HepG2 (cell line): ENCODE results near the gene GDAP1L1. TPM values are rescaled to one million over a fixed set of nuclear protein-coding genes. Genes with fewer than 3 reads are reported as not detected.

Source experiments
- ATF1 ChIP-seq: IDR thresholded peaks from 2 replicates; pipeline ENCODE4 v1.6.1; 2016; ENCODE audit warnings: mild to moderate bottlenecking, control low read depth
- ATF7-NPFF ChIP-seq: sonication (generic); formaldehyde crosslinking; IDR thresholded peaks from 2 replicates; pipeline ENCODE4 v1.8.1; 2023; ENCODE audit warnings: mild to moderate bottlenecking, low read depth, missing genetic modification reagents, moderate library complexity
- ELF3 ChIP-seq: IDR thresholded peaks from 2 replicates; pipeline ENCODE4 v1.6.1; 2016; ENCODE audit warnings: missing genetic modification reagents, missing compliant biosample characterization
- GATAD2A ChIP-seq: IDR thresholded peaks from 2 replicates; pipeline ENCODE4 v1.6.1; 2016
- HDAC2 ChIP-seq: sonication (generic); formaldehyde crosslinking; IDR thresholded peaks from 2 replicates; pipeline ENCODE4 v1.4.0; 2020; ENCODE audit warnings: missing genetic modification reagents
- KLF11 ChIP-seq: IDR thresholded peaks from 2 replicates; pipeline ENCODE4 v1.6.1; 2016; ENCODE audit warnings: missing compliant biosample characterization
- MXD4 ChIP-seq: IDR thresholded peaks from 2 replicates; pipeline ENCODE4 v1.6.1; 2016; ENCODE audit warnings: mild to moderate bottlenecking, missing biosample characterization, missing genetic modification reagents
- NFE2 ChIP-seq: sonication (generic); formaldehyde crosslinking; IDR thresholded peaks from 2 replicates; pipeline ENCODE4 v1.4.0; 2020; ENCODE audit warnings: missing genetic modification reagents
- NFRKB ChIP-seq: fragments of 450-650 bp; IDR thresholded peaks from 2 replicates; pipeline ENCODE4 v1.6.1; 2017
- SALL1 ChIP-seq: sonication (generic); formaldehyde crosslinking; IDR thresholded peaks from 2 replicates; pipeline ENCODE4 v1.8.0; 2022; ENCODE audit warnings: mild to moderate bottlenecking, missing genetic modification reagents
- SMAD3 ChIP-seq: sonication (generic); formaldehyde crosslinking; IDR thresholded peaks from 2 replicates; pipeline ENCODE4 v1.4.0; 2020; ENCODE audit warnings: missing genetic modification reagents
- TMF1 ChIP-seq: sonication (generic); formaldehyde crosslinking; IDR thresholded peaks from 2 replicates; pipeline ENCODE4 v1.8.1; 2022; ENCODE audit warnings: low read depth, missing genetic modification reagents
- TSC22D2 ChIP-seq: sonication (generic); formaldehyde crosslinking; IDR thresholded peaks from 2 replicates; pipeline ENCODE4 v1.5.1; 2020; ENCODE audit warnings: missing genetic modification reagents, mild to moderate bottlenecking, borderline replicate concordance
- YY1 ChIP-seq: IDR thresholded peaks from 2 replicates; pipeline ENCODE4 v1.6.1; 2011; ENCODE audit warnings: low read length, low read depth, moderate library complexity, mild to moderate bottlenecking; ENCODE audit not compliant: insufficient read depth, insufficient replicate concordance
- ZFP91 ChIP-seq: sonication (generic); formaldehyde crosslinking; IDR thresholded peaks from 2 replicates; pipeline ENCODE4 v1.9.0; 2022; ENCODE audit warnings: missing genetic modification reagents, mild to moderate bottlenecking, borderline replicate concordance
- ZNF362 ChIP-seq: sonication (generic); formaldehyde crosslinking; IDR thresholded peaks from 2 replicates; pipeline ENCODE4 v1.4.0; 2020; ENCODE audit warnings: missing genetic modification reagents, mild to moderate bottlenecking, borderline replicate concordance
- ZNF451 ChIP-seq: sonication (generic); formaldehyde crosslinking; IDR thresholded peaks from 2 replicates; pipeline ENCODE4 v1.5.0; 2020; ENCODE audit warnings: mild to moderate bottlenecking, missing genetic modification reagents
- ZNF737 ChIP-seq: sonication (generic); formaldehyde crosslinking; IDR thresholded peaks from 2 replicates; pipeline ENCODE4 v1.5.0; 2020; ENCODE audit warnings: missing genetic modification reagents, mild to moderate bottlenecking, borderline replicate concordance
- ZNF75D ChIP-seq: sonication (generic); formaldehyde crosslinking; IDR thresholded peaks from 2 replicates; pipeline ENCODE4 v1.8.1; 2023; ENCODE audit warnings: missing genetic modification reagents, mild to moderate bottlenecking, borderline replicate concordance
- polyA plus RNA-seq, 8 experiments: library from polyadenylated mRNA; depleted of rRNA in 3 of 8; stranded (reverse) in 7 of 8; unstranded in 1 of 8; fragments of >200 nt; fragmentation: Illumina TruSeq in 4 of 8; extraction: Trizol in 4 of 8; gene quantifications; 2 replicates each; pipeline versions ENCODE4 v1.2.1 to v1.2.3, GENCODE V29; 2011 to 2016; ENCODE audit warnings: low read depth in 4 of 8, missing spikeins in 1 of 8, mixed read lengths in 1 of 8; ENCODE audit not compliant: insufficient read depth in 1 of 8
- total RNA-seq, 5 experiments: library from RNA; depleted of rRNA; stranded (reverse); fragments of >200 nt; fragmentation: Illumina TruSeq; extraction: Trizol; gene quantifications; 2 replicates each; pipeline ENCODE4 v1.2.3, GENCODE V29; 2016; ENCODE audit warnings: low read depth in 1 of 5
- TF ChIP-seq, protein P1 (sequence below): conservative IDR thresholded peaks from 2 replicates; pipeline ENCODE4 v1.6.1; 2018; ENCODE audit warnings: missing genetic modification reagents
- TF ChIP-seq, protein P2 (sequence below): sonication (generic); formaldehyde crosslinking; IDR thresholded peaks from 2 replicates; pipeline ENCODE4 v1.4.0; 2020; ENCODE audit warnings: missing genetic modification reagents
- TF ChIP-seq, protein P3 (sequence below): sonication (generic); formaldehyde crosslinking; IDR thresholded peaks from 2 replicates; pipeline ENCODE4 v1.4.0; 2020; ENCODE audit warnings: missing genetic modification reagents, borderline replicate concordance

Gene GDAP1L1
- total and polyA plus RNA-seq, 2 of the 13 experiments (the other 11 are each of a cell fraction or from before 2014, with no cell fraction given): 0.04 TPM; not detected in 1

DNA sequence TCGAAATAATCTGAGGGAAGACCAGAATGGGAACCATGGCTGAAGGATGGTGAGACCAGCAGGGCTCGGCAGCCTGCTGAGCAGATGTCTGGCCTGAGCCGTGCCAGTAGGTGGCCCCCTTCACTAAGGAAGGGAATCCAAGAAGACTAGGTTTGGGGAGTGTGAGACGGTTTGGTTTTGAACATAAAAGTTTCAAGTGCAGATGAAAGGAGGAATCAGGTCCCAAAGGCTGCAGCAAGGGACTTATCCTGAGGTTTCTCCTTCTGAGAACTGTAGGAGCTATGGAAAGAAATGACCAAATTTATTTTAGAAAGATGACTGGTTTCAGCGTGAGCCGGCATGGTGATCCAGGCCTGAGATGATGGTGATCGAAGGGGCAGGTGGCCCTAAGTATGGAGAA is 32.0 kb upstream of the GDAP1L1 start (continued):
- TF ChIP-seq, protein P1, sequence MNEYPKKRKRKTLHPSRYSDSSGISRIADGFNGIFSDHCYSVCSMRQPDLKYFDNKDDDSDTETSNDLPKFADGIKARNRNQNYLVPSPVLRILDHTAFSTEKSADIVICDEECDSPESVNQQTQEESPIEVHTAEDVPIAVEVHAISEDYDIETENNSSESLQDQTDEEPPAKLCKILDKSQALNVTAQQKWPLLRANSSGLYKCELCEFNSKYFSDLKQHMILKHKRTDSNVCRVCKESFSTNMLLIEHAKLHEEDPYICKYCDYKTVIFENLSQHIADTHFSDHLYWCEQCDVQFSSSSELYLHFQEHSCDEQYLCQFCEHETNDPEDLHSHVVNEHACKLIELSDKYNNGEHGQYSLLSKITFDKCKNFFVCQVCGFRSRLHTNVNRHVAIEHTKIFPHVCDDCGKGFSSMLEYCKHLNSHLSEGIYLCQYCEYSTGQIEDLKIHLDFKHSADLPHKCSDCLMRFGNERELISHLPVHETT (CRISPR knock-in tag): 0 out of 2 replicates have a peak, but pooled peaks have one; percentile 35
- TF ChIP-seq SMAD3 (peak; percentile 78; the same call in 1 of the 2 replicates), ZNF451 (CRISPR knock-in tag) (0 out of 2 replicates have a peak, but pooled peaks have one; percentile 56), ELF3 (CRISPR knock-in tag) (0 out of 2 replicates have a peak, but pooled peaks have one; percentile 16), ZNF75D (CRISPR knock-in tag) (no peak), YY1 (peak; percentile 54), NFE2 (CRISPR knock-in tag) (0 out of 2 replicates have a peak, but pooled peaks have one; percentile 25), ATF7-NPFF (CRISPR knock-in tag) (no peak), ZNF362 (no peak), ATF1 (CRISPR knock-in tag) (no peak), MXD4 (CRISPR knock-in tag) (no peak), GATAD2A (peak; percentile 66), ZNF737 (CRISPR knock-in tag) (no peak), SALL1 (peak; percentile 45; the same call in 1 of the 2 replicates), KLF11 (CRISPR knock-in tag) (peak; percentile 72; the same call in 1 of the 2 replicates), HDAC2 (CRISPR knock-in tag) (peak; percentile 18; the same call in 1 of the 2 replicates), NFRKB (no peak), TMF1 (CRISPR knock-in tag) (0 out of 2 replicates have a peak, but pooled peaks have one; percentile 22), TSC22D2 (CRISPR knock-in tag) (0 out of 2 replicates have a peak, but pooled peaks have one; percentile 89), ZFP91 (CRISPR knock-in tag) (peak; percentile 14; the same call in 1 of the 2 replicates)
- TF ChIP-seq, protein P2, sequence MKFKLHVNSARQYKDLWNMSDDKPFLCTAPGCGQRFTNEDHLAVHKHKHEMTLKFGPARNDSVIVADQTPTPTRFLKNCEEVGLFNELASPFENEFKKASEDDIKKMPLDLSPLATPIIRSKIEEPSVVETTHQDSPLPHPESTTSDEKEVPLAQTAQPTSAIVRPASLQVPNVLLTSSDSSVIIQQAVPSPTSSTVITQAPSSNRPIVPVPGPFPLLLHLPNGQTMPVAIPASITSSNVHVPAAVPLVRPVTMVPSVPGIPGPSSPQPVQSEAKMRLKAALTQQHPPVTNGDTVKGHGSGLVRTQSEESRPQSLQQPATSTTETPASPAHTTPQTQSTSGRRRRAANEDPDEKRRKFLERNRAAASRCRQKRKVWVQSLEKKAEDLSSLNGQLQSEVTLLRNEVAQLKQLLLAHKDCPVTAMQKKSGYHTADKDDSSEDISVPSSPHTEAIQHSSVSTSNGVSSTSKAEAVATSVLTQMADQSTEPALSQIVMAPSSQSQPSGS: 0 out of 2 replicates have a peak, but pooled peaks have one; percentile 48
- TF ChIP-seq, protein P3, sequence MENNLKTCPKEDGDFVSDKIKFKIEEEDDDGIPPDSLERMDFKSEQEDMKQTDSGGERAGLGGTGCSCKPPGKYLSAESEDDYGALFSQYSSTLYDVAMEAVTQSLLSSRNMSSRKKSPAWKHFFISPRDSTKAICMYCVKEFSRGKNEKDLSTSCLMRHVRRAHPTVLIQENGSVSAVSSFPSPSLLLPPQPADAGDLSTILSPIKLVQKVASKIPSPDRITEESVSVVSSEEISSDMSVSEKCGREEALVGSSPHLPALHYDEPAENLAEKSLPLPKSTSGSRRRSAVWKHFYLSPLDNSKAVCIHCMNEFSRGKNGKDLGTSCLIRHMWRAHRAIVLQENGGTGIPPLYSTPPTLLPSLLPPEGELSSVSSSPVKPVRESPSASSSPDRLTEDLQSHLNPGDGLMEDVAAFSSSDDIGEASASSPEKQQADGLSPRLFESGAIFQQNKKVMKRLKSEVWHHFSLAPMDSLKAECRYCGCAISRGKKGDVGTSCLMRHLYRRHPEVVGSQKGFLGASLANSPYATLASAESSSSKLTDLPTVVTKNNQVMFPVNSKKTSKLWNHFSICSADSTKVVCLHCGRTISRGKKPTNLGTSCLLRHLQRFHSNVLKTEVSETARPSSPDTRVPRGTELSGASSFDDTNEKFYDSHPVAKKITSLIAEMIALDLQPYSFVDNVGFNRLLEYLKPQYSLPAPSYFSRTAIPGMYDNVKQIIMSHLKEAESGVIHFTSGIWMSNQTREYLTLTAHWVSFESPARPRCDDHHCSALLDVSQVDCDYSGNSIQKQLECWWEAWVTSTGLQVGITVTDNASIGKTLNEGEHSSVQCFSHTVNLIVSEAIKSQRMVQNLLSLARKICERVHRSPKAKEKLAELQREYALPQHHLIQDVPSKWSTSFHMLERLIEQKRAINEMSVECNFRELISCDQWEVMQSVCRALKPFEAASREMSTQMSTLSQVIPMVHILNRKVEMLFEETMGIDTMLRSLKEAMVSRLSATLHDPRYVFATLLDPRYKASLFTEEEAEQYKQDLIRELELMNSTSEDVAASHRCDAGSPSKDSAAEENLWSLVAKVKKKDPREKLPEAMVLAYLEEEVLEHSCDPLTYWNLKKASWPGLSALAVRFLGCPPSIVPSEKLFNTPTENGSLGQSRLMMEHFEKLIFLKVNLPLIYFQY (CRISPR knock-in tag): no peak
